Nephron progenitor cell (in vitro differentiated cells): ENCODE measurements around the gene LTBP4.

Source experiments
- DNase-seq: peaks from one replicate; pipeline ENCODE4 v3.0.0; 2021
- H3K27ac Mint-ChIP-seq: 2 replicates; pipeline ENCODE4 v1.8.0; 2021; ENCODE audit warnings: mild to moderate bottlenecking, moderate library complexity, mixed read lengths
- H3K27me3 Mint-ChIP-seq: 2 replicates; pipeline ENCODE4 v1.8.0; 2021; ENCODE audit warnings: mild to moderate bottlenecking, low read depth, mixed read lengths; ENCODE audit not compliant: poor library complexity
- H3K36me3 Mint-ChIP-seq: 2 replicates; pipeline ENCODE4 v1.8.0; 2021; ENCODE audit warnings: low read depth, mixed read lengths
- H3K4me1 Mint-ChIP-seq: 2 replicates; pipeline ENCODE4 v1.8.0; 2021; ENCODE audit warnings: mixed read lengths
- H3K4me3 Mint-ChIP-seq: 2 replicates; pipeline ENCODE4 v1.8.0; 2021; ENCODE audit warnings: mild to moderate bottlenecking, moderate library complexity, mixed read lengths
- H3K9me3 Mint-ChIP-seq: 2 replicates; pipeline ENCODE4 v1.8.0; 2021; ENCODE audit warnings: mild to moderate bottlenecking, moderate library complexity, mixed read lengths
- CTCF ChIP-seq: fragments of 200-600 bp; sonication (generic); IDR thresholded peaks from 2 replicates; pipeline ENCODE4 v1.5.0; 2021; ENCODE audit warnings: antibody characterized with exemption

The LTBP4 gene

GRCh38 chr19:40616178-40616577, 15.0 kb downstream of the LTBP4 start:
- no peak overlapping the region for H3K4me3 Mint-ChIP-seq
- peaks cover 27% of the 10 kb centered on the region for H3K27me3 Mint-ChIP-seq
- no peak for DNase-seq
- H3K27ac Mint-ChIP-seq: no peak overlapping the region
- no peaks in the 10 kb centered on the region for H3K9me3 Mint-ChIP-seq
- H3K36me3 Mint-ChIP-seq: peaks cover 39% of the 10 kb centered on the region
- peaks cover 34% of the 10 kb centered on the region for H3K4me1 Mint-ChIP-seq
- TF ChIP-seq CTCF: no peak

GRCh38 chr19:40616941-40617340, 15.8 kb downstream of the LTBP4 start:
- H3K9me3 Mint-ChIP-seq: no peaks in the 10 kb centered on the region
- H3K36me3 Mint-ChIP-seq: peaks cover 47% of the 10 kb centered on the region
- H3K4me3 Mint-ChIP-seq: no peak overlapping the region
- DNase-seq: no peak
- no peak for TF ChIP-seq CTCF
- peaks cover 33% of the 10 kb centered on the region for H3K4me1 Mint-ChIP-seq
- H3K27me3 Mint-ChIP-seq: peaks cover 27% of the 10 kb centered on the region
- H3K27ac Mint-ChIP-seq: no peak overlapping the region

- TF ChIP-seq CTCF: no peak
- no peaks in the 10 kb centered on the region for H3K9me3 Mint-ChIP-seq
- H3K4me1 Mint-ChIP-seq: peaks cover 33% of the 10 kb centered on the region
- H3K4me3 Mint-ChIP-seq: no peak overlapping the region
- peaks cover 17% of the 10 kb centered on the region for H3K27me3 Mint-ChIP-seq
- H3K27ac Mint-ChIP-seq: no peak overlapping the region
- H3K36me3 Mint-ChIP-seq: peaks cover 46% of the 10 kb centered on the region
- no peak for DNase-seq
Observed at GRCh38 chr19:40617961-40618360, 16.8 kb downstream of the LTBP4 start.

- no peak overlapping the region for H3K4me3 Mint-ChIP-seq
- TF ChIP-seq CTCF: no peak
- DNase-seq: no peak
- H3K27ac Mint-ChIP-seq: peak overlapping the region; percentile 31
- no peaks in the 10 kb centered on the region for H3K9me3 Mint-ChIP-seq
- H3K27me3 Mint-ChIP-seq: peaks cover 7% of the 10 kb centered on the region
- peaks cover 54% of the 10 kb centered on the region for H3K36me3 Mint-ChIP-seq
- peaks cover 38% of the 10 kb centered on the region for H3K4me1 Mint-ChIP-seq
Observed at GRCh38 chr19:40619333-40620160, 18.4 kb downstream of the LTBP4 start.

- TF ChIP-seq CTCF: no peak
- Mint-ChIP-seq H3K4me3 (no peak overlapping the region), H3K4me1 (peaks cover 37% of the 10 kb centered on the region), H3K9me3 (no peaks in the 10 kb centered on the region), H3K27me3 (peaks cover 3% of the 10 kb centered on the region), H3K27ac (no peak overlapping the region), H3K36me3 (peaks cover 59% of the 10 kb centered on the region)
- no peak for DNase-seq
Observed at GRCh38 chr19:40620161-40620485, 19.0 kb downstream of the LTBP4 start.

GRCh38 chr19:40621283-40621682, 20.1 kb downstream of the LTBP4 start:
- TF ChIP-seq CTCF: no peak
- Mint-ChIP-seq H3K4me1 (peaks cover 40% of the 10 kb centered on the region), H3K36me3 (peaks cover 63% of the 10 kb centered on the region), H3K27ac (no peak overlapping the region), H3K27me3 (no peaks in the 10 kb centered on the region), H3K9me3 (no peaks in the 10 kb centered on the region), H3K4me3 (no peak overlapping the region)
- no peak for DNase-seq
